ENCODE data around the gene RHOBTB1. TPM values are rescaled to one million over a fixed set of nuclear protein-coding genes. Genes with fewer than 3 reads are reported as not detected.

RHOBTB1 gene
- total RNA-seq, 1 experiment from 2014 or later = 0.77 TPM

GRCh38 chr10:60849217-60849616 is 94.8 kb downstream of the RHOBTB1 start:
- no TSS peak for BruUV-seq (replicated peaks)
- H3K9me3 ChIP-seq (ENCODE audit: control insufficient read depth, insufficient read depth, low read depth, low read length) = no peaks in the 10 kb centered on the region
- no peaks in the 10 kb centered on the region for H3K4me1 ChIP-seq (ENCODE audit: control insufficient read depth, insufficient read depth, low read length)
- ChIA-PET POLR2A (no interaction called here), CTCF (no interaction called here)
- H3K27me3 ChIP-seq (ENCODE audit: control insufficient read depth, insufficient read depth, low read length) = no peaks in the 10 kb centered on the region; the same call in none of the 2 replicates
- no peak for DNase-seq (ENCODE audit: low read depth, low spot score)
- no peak for ATAC-seq
- in situ Hi-C loops (cut with HindIII; ENCODE audit: low pct_unique_long_range_greater_than_20kb, low sequenced_read_pairs) (no loop called here), intact Hi-C loops (cut with micrococcal nuclease; ENCODE audit: unreplicated experiment) (no loop called here)
- TF ChIP-seq CTCF (IDR thresholded peaks at IDR 0.05) = no peak
- no peak for TF ChIP-seq TCF7L2 (IDR thresholded peaks at IDR 0.05; ENCODE audit: low read depth, low read length)
- no peak for TF ChIP-seq REST (IDR thresholded peaks at IDR 0.05; ENCODE audit: insufficient read depth in 1 of 2, low read depth in 2 of 2, low read length in 1 of 2)
- H3K27ac ChIP-seq (ENCODE audit: low read length) = no peak overlapping the region
- no peak overlapping the region for H3K4me3 ChIP-seq (ENCODE audit: low read depth in 2 of 2, low read length in 2 of 2)
- H3K36me3 ChIP-seq (ENCODE audit: control insufficient read depth, insufficient read depth, low read length) = no peaks in the 10 kb centered on the region

- intact Hi-C loops (cut with micrococcal nuclease; ENCODE audit: unreplicated experiment) = no loop called here
- no TSS peak for BruUV-seq (replicated peaks)
- no peak for TF ChIP-seq SIN3A (IDR thresholded peaks at IDR 0.05; ENCODE audit: borderline replicate concordance, insufficient read depth, low read depth, low read length)
- no peak for TF ChIP-seq REST (IDR thresholded peaks at IDR 0.05; ENCODE audit: insufficient read depth in 1 of 2, low read depth in 2 of 2, low read length in 1 of 2)
- no peak for TF ChIP-seq POLR2AphosphoS5 (IDR thresholded peaks at IDR 0.05; ENCODE audit: low read depth, low read length)
- TF ChIP-seq CTCF (IDR thresholded peaks at IDR 0.05) = no peak
- no peak for TF ChIP-seq TCF7L2 (IDR thresholded peaks at IDR 0.05; ENCODE audit: low read depth, low read length)
- ATAC-seq (no peak), DNase-seq (ENCODE audit: low read depth, low spot score) (no peak)
- H3K4me1 ChIP-seq (ENCODE audit: control insufficient read depth, insufficient read depth, low read length) = no peaks in the 10 kb centered on the region
- ChIA-PET CTCF (no interaction called here), POLR2A (no interaction called here)
- H3K9me3 ChIP-seq (ENCODE audit: control insufficient read depth, insufficient read depth, low read depth, low read length) = no peaks in the 10 kb centered on the region
- H3K27ac ChIP-seq (ENCODE audit: low read length) = no peak overlapping the region
- no peaks in the 10 kb centered on the region for H3K36me3 ChIP-seq (ENCODE audit: control insufficient read depth, insufficient read depth, low read length)
- in situ Hi-C loops (cut with HindIII; ENCODE audit: low pct_unique_long_range_greater_than_20kb, low sequenced_read_pairs) = no loop called here
- H3K27me3 ChIP-seq (ENCODE audit: control insufficient read depth, insufficient read depth, low read length) = no peaks in the 10 kb centered on the region; the same call in none of the 2 replicates
- no peak overlapping the region for H3K4me3 ChIP-seq (ENCODE audit: low read depth in 2 of 2, low read length in 2 of 2)
Measured at GRCh38 chr10:60848680-60849079, 95.3 kb downstream of the RHOBTB1 start.

Measured in Panc1 (cell line).